SK-N-SH treated with all-trans-retinoic acid at 6 μM for 48 hours (cell line): Measurements from ENCODE around the gene GNRHR.

Source experiments
- ATAC-seq: fragments of 200-7000 bp; cut with Tn5 transposase; 3 replicates; pipeline ENCODE4 v1.9.1; 2020; ENCODE audit warnings: mild to moderate bottlenecking, moderate library complexity
- ARNTL ChIP-seq: fragments of 450-650 bp; formaldehyde crosslinking; IDR thresholded peaks from 2 replicates; pipeline ENCODE4 v1.5.0; 2020; ENCODE audit warnings: low read depth, mild to moderate bottlenecking, moderate library complexity, borderline replicate concordance
- BACH2 ChIP-seq: fragments of 250-450 bp; sonication (Bioruptor Pico); IDR thresholded peaks from 2 replicates; pipeline ENCODE4 v1.9.0; 2021; ENCODE audit warnings: mild to moderate bottlenecking, borderline replicate concordance
- CSRNP3 ChIP-seq: fragments of 250-450 bp; sonication (Bioruptor Pico); IDR thresholded peaks from 2 replicates; pipeline ENCODE4 v1.5.1; 2021; ENCODE audit warnings: mild to moderate bottlenecking, moderate library complexity
- ESRRG ChIP-seq: fragments of 250-450 bp; sonication (Bioruptor Pico); IDR thresholded peaks from 2 replicates; pipeline ENCODE4 v1.6.1; 2021; ENCODE audit warnings: mild to moderate bottlenecking
- GLIS3 ChIP-seq: fragments of 250-450 bp; sonication (Bioruptor Pico); IDR thresholded peaks from 2 replicates; pipeline ENCODE4 v1.5.0; 2020; ENCODE audit warnings: mild to moderate bottlenecking, moderate library complexity
- ISL1 ChIP-seq: fragments of 250-450 bp; sonication (Bioruptor Pico); IDR thresholded peaks from 2 replicates; pipeline ENCODE4 v2.1.2; 2022; ENCODE audit warnings: mild to moderate bottlenecking, moderate library complexity
- OSR1 ChIP-seq: fragments of 250-450 bp; sonication (Bioruptor Pico); IDR thresholded peaks from 2 replicates; pipeline ENCODE4 v1.8.0; 2022; ENCODE audit warnings: moderate library complexity, mild to moderate bottlenecking, inconsistent platforms
- PATZ1 ChIP-seq: fragments of 250-450 bp; sonication (Bioruptor Pico); IDR thresholded peaks from 2 replicates; pipeline ENCODE4 v1.8.0; 2020; ENCODE audit warnings: mild to moderate bottlenecking, moderate library complexity, borderline replicate concordance
- POU6F1 ChIP-seq: fragments of 250-450 bp; sonication (Bioruptor Pico); IDR thresholded peaks from 2 replicates; pipeline ENCODE4 v1.8.0; 2021; ENCODE audit warnings: low read depth, mild to moderate bottlenecking, moderate library complexity, borderline replicate concordance
- PPARA ChIP-seq: fragments of 250-450 bp; sonication (Bioruptor Pico); IDR thresholded peaks from 2 replicates; pipeline ENCODE4 v1.5.0; 2020; ENCODE audit warnings: mild to moderate bottlenecking, borderline replicate concordance
- RARB ChIP-seq: fragments of 250-450 bp; sonication (Bioruptor Pico); IDR thresholded peaks from 2 replicates; pipeline ENCODE4 v1.8.0; 2021; ENCODE audit warnings: mild to moderate bottlenecking, moderate library complexity
- SNAI2 ChIP-seq: fragments of 250-450 bp; sonication (Bioruptor Pico); IDR thresholded peaks from 2 replicates; pipeline ENCODE4 v1.5.0; 2020; ENCODE audit warnings: mild to moderate bottlenecking, moderate library complexity
- TCF4 ChIP-seq: fragments of 250-450 bp; sonication (Bioruptor Pico); IDR thresholded peaks from 2 replicates; pipeline ENCODE4 v1.8.0; 2021; ENCODE audit warnings: mild to moderate bottlenecking, moderate library complexity, borderline replicate concordance
- TOX ChIP-seq: fragments of 250-450 bp; sonication (Bioruptor Pico); IDR thresholded peaks from 2 replicates; pipeline ENCODE4 v1.8.0; 2021; ENCODE audit warnings: mild to moderate bottlenecking, moderate library complexity, borderline replicate concordance
- TSHZ2 ChIP-seq: fragments of 250-450 bp; sonication (Bioruptor Pico); IDR thresholded peaks from 2 replicates; pipeline ENCODE4 v1.5.0; 2020; ENCODE audit warnings: mild to moderate bottlenecking, moderate library complexity
- ZC3H10 ChIP-seq: fragments of 250-450 bp; sonication (Bioruptor Pico); IDR thresholded peaks from 2 replicates; pipeline ENCODE4 v1.5.1; 2021; ENCODE audit warnings: mild to moderate bottlenecking, moderate library complexity
- ZFP3 ChIP-seq: fragments of 250-450 bp; sonication (Bioruptor Pico); IDR thresholded peaks from 2 replicates; pipeline ENCODE4 v1.5.0; 2020; ENCODE audit warnings: mild to moderate bottlenecking, moderate library complexity
- ZFP30 ChIP-seq: fragments of 450-650 bp; formaldehyde crosslinking; IDR thresholded peaks from 2 replicates; pipeline ENCODE4 v1.5.0; 2022; ENCODE audit warnings: mild to moderate bottlenecking, moderate library complexity
- ZNF565 ChIP-seq: fragments of 450-650 bp; formaldehyde crosslinking; conservative IDR thresholded peaks from 2 replicates; pipeline ENCODE4 v1.5.0; 2020; ENCODE audit warnings: low read depth, mild to moderate bottlenecking, moderate library complexity
- ZNF8 ChIP-seq: fragments of 450-650 bp; formaldehyde crosslinking; IDR thresholded peaks from 2 replicates; pipeline ENCODE4 v1.5.0; 2020; ENCODE audit warnings: mild to moderate bottlenecking, moderate library complexity

Gene GNRHR

GRCh38 chr4:67718848-67719247 is 35.3 kb downstream of the GNRHR start:
- ATAC-seq, result no peak

GRCh38 chr4:67717586-67717985 is 36.6 kb downstream of the GNRHR start:
- no peak for ATAC-seq

More at GRCh38 chr4:67718848-67719247, 35.3 kb downstream of the GNRHR start:
- TF ChIP-seq SNAI2 (CRISPR knock-in tag) (no peak), POU6F1 (CRISPR knock-in tag) (no peak), ISL1 (CRISPR knock-in tag) (no peak), PPARA (CRISPR knock-in tag) (no peak), TSHZ2 (CRISPR knock-in tag) (no peak), GLIS3 (CRISPR knock-in tag) (no peak), CSRNP3 (no peak)

GRCh38 chr4:67714955-67715354 is 39.2 kb downstream of the GNRHR start:
- no peak for TF ChIP-seq ARNTL (CRISPR knock-in tag)

More at GRCh38 chr4:67717586-67717985, 36.6 kb downstream of the GNRHR start:
- TF ChIP-seq ZNF565 (no peak), ESRRG (CRISPR knock-in tag) (no peak), PATZ1 (CRISPR knock-in tag) (no peak), ZNF8 (CRISPR knock-in tag) (no peak), TOX (CRISPR knock-in tag) (no peak), BACH2 (CRISPR knock-in tag) (no peak), ZFP30 (no peak), TSHZ2 (CRISPR knock-in tag) (no peak), RARB (no peak), ISL1 (CRISPR knock-in tag) (no peak), ZC3H10 (CRISPR knock-in tag) (no peak), GLIS3 (CRISPR knock-in tag) (no peak), OSR1 (CRISPR knock-in tag) (no peak), TCF4 (CRISPR knock-in tag) (no peak), ZFP3 (CRISPR knock-in tag) (no peak)

More at GRCh38 chr4:67714955-67715354, 39.2 kb downstream of the GNRHR start:
- no peak for ATAC-seq
